ENCODE data around the gene RIMBP2.

DNA sequence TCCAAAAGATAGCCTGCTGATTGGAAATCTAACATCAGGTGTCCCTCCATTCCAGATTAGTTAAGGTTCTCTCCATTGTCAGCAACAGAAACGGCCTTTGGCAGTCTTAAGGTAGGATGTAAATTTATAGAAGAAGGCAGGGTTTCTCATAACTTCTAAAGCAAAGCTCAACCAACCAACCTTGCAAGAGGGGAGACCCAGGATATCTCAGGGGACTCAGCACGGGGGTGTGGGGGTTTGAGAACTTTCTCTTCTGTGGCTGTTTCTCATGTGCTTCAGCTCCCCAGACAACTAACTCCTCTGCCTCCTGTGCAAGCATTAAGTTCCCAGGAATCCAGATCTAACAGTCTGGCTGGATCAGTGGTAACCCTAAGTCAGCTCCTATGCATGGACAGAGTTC is 148.1 kb downstream of the RIMBP2 start:
- TF ChIP-seq POLR2A (IDR thresholded peaks at IDR 0.05; ENCODE audit: low read depth, low read length): no peak
- no peak for TF ChIP-seq POLR2AphosphoS5 (IDR thresholded peaks at IDR 0.05; ENCODE audit: low read depth, low read length)
- TF ChIP-seq TAF1 (IDR thresholded peaks at IDR 0.05; ENCODE audit: borderline replicate concordance, low read depth, low read length): no peak

All from GM12892 (cell line).